ENCODE results near the gene FBXW8.

Gene FBXW8

DNA sequence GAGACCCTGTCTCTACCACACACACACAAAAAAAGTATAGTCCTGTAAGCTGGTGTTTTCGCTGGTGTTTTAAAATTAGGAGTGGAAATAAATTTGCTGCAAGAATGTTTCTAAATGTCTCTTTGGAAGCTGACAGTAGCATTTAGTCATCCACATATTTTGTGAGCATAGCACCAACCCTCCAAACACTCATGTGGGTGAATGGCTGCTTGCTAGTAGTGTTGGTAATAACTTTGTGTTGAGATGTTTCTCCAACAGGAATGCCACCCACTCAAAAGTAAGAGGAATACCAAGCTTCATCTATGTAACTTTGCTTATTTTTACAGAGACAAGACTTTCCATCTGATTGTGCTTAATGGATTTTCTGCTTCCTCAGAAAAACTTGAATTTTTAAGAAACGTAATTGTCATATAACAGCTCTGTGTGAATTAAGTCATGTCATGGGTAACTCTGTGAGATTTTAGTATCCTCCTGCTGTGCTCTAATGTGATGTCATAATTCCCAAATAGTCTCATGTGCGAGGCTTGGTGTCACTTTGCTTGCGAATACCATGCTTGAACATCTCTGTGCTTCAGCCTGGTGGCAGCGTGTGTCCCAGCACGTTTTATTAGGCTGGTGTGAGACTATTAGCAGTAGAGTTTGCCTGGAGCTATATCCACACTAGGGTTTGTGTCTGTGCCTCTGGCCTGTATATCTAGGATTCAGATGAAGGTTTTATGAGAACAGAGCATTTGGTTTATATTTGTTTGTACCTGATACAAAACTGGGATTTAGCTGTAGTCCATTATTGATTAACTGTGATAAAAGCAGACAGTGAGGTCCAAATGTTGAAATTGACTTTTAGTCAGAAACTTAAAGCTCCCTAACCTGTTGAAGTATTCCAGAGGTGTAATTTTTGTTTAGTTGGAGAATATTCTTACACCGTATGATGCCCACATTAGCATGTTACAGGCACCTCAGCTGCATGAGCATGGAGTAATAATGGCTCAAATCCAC, 80.5 kb downstream of the FBXW8 start:
- no peak for DNase-seq (ENCODE audit: low spot score)

DNA sequence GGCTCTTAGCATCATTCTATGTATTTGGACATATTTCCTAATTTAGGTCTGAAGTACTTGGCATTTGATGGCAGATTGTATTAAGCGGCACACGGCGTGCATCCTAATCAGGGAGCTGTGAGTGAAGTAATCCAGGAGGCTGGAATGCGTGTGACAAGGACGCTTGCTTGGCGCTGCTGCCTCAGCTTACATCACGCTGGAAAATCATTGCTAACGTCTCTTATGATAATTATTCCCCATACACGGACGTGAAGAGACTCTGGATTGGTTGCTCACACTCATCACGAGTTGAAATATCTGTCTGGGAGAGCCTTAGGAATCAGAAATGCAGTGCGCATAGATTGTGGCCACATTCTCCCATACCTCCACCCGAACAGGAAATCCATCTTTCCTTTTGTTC, 85.3 kb downstream of the FBXW8 start:
- no peak for DNase-seq (ENCODE audit: low spot score)

DNA sequence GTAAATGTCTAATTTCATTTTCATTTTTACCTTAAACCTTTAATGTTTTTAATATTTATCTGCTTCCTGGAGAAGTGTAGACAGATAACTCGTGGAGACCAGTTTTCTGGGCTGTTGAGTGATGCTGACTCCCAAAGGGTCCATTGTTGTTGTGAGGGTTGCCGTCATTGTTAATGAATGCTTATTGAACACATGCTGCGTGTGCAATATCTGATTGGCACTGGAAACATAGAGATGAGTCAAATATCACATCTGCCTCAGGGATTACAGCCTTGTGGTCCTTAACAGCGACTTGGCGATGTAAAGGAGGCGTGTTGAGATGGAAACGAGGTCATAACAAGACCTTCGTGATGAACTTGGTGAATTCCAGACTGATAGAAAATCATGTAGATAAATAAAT, 85.9 kb downstream of the FBXW8 start:
- no peak for DNase-seq (ENCODE audit: low spot score)

DNA sequence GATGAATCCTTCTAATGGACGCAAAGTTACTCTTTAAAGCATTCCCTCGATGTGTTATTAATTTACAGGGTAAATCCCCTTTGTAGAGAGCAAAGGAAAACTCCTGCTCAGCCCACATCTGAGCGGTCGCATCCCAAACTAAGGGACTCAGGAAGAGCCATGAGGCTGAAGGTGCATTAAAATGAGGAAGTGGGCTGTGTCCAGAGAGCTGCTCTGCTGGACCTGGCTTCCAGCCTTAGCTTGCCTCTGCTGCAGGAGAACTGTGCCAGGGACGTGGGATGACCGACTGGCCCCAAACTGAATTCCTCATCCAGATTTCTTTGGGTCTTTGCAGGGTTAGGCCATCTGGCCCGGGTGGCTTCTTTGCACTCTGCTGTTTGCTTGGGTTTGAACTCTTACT, 88.3 kb downstream of the FBXW8 start:
- no peak for DNase-seq (ENCODE audit: low spot score)

DNA sequence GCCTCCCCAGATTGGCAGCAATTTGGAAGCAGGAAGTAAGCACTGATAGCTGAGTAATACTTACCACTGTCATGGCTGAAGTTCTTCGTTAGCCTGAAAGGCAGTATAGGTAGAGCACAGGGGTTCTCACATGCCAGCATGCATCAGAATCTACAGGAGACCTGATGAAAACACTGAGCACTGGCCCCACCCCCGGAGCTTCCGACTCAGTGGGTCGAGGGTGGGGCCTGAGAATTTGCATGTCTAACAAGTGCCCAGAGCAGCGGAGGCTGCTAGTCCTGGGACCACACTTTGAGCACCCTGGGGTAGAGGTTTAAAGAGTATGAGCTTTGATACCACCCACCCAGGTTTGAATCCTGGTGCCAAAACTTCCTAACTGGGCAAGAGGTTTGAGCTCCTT, 89.6 kb downstream of the FBXW8 start:
- DNase-seq (ENCODE audit: low spot score): no peak

DNA sequence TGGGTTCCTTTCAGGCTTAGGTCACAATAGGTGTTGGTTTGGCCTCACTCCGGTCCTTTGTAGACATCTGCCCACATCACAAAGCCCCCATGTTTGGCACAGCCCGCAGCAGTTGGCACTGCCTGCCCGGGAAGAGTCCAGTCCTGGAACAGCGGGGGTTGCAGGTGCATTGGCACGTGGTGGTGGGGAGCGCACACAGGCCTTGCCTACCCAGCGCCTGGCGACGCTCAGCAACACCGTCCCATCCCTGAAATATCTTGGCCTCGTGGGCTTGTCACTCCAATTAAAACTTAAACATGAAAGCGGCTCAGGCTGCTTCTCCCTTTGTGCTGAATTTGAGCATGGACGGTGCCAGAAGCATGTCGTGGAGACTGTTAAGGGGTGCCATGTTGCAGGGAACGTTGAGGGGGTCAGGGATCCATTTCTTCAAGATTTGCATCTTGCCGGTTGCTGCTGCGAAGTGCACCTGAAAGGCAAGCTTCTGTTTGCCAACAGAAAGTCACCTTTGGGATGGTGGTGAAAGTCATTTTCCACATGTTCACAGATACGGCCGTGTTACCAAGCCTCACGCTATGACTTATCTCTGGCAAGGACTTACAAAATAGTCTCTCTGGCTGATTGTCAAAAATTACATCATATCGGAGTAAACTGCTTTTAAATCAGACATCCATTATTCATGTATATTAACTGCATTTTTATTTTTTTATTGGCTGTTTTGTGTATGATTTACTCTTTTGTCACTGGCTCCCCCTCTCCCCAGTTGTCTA, 91.5 kb downstream of the FBXW8 start:
- no peak for DNase-seq (ENCODE audit: low spot score)

DNA sequence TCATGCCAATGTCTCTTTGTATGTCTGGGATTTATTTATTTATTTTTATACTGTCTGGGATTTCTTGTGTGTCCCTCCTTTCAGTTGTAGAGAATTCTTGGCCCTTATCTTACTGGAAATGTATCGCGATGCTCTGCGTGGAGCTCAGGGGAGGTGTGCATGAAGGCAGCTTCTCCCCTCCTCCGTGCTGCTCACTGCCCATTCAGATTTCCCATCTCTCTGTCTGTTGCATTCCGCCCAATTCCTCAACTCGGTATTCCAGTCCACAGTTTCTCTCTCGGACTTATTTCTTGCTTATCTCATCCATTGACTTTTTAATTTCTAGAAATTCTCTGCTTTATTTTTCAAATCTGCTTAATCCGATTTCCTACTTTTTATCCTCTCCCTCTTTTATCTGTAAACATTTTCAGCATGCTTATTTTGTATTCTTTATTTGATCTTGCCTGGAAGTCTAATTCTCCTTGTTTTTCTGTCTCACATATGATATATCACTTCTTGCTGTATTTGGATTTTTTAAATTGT, 93.2 kb downstream of the FBXW8 start:
- no peak for DNase-seq (ENCODE audit: low spot score)

DNA sequence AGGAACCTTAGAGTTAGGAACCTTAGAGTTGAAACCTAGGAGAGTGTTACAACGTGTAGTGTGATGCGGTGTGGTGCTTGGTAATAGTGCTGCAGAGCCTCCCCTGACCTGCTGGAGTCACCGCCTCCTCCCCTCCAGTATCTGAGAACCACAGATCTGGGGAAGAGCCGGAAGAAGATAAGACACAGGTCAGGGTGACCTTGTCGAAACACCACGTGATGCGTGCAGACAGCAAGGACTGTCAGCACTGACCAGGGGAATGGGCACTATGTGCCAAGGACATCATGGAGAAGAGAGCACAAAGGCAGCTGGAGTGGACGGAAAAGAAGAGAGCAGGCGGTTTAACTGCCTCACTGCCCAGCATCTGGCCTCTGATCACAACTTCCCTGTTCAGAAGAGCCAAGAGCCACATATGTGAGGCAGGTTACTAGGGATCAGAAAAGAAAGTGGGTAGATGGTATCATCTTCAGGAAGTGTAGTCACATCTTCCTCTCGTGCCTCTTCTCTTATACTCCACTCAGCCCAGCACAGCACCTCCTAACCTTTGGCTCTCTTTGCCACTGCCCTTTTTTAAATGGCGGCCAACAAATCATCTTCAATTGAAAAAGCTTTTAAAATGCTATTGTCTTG, 94.8 kb downstream of the FBXW8 start:
- no peak for DNase-seq (ENCODE audit: low spot score)

DNA sequence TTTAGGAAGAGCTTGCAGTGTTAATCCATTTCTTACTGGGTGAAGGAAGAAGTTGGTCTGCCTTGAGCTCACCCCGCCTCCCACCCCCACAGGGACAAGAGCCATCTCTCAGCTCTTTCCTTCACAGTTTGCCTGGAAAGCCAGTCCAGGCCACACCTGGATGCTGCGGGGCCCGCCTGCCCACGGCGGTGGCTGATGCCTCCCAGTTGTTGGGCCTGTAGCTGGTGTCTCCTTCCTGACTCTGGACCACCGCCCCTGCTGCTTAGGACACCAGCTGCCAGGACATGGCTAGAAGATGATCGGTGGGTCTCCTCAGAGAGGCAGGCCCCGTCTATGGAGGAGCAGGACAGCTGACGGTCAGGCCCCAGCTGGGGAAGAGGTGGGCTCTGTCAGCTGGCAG, 95.6 kb downstream of the FBXW8 start:
- no peak for DNase-seq (ENCODE audit: low spot score)

DNA sequence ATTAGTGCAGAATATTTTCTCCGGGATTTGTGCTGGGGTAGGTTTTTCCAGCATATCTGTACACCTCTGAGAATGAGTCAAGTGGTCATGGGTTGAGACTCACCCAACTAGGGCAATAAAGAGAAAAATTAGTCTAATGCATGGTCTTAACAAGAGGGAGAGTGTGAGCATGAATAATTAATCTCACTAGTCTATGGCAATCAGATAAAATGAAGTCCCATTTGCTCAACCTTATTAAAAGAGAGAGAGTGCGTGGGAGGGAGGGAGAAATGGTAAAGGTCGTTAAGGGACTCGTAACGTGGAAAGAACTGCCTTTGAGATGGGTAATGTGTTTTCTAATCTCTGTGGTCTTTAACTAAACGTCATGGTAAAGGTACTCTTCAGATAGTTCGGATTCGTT, 96.8 kb downstream of the FBXW8 start:
- DNase-seq (ENCODE audit: low spot score): no peak

DNA sequence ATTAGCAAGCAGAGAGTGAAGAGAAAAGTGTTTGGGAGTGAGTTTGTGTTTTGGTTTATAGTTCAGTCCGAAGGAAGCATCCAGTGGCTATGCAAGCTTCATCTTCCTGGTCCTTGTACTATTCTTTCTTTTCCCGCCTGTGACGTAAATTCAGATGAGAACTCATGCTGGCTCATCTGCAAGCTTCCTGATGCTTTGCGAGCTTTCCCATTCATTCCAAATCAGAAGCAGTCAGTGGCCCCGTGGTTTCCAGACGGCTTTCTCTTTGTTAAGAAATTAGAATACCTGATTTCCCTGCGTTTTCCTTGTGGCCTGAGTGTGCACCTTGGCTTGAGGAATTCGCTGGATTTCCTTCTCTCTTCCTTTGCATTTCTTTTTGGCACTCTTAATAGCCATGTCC, 99.0 kb downstream of the FBXW8 start:
- DNase-seq (ENCODE audit: low spot score): no peak

DNA sequence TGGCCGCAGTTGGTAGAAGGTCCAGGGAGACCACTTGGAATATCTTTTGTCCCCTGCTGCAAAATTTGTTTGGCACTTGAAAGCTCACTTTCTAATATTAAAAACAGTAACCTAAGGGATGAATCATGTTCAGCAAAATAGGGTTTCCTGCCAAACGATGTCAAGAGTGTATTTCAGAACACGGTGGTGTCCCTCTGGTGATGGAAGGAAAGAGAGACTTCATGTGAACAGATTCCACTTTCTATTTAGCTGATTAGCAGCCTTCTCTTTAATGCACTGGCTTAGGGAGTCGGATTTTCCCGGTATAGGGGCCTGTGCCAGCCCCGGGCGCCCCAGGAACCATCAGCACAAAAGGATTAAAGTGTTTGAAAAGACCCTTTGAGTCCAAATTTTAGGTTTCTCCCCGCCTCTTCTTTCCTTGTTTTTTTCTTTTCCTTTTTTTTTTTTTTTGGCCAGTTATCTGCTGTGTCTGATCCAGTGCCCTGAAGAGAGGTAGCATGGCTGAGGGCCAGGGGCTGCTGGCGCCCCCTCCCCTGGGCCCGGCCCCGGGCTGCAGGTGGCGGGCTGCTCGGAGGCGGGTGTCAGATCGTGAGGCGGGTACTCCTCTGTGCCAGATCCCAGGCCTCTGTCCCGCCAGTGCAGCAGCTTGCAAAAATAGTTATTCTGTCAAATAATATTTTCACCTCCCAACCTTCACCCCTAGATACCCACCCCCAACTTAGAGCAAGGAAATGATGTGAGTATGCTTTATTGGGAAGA, 100.1 kb downstream of the FBXW8 start:
- no peak for DNase-seq (ENCODE audit: low spot score)

DNA sequence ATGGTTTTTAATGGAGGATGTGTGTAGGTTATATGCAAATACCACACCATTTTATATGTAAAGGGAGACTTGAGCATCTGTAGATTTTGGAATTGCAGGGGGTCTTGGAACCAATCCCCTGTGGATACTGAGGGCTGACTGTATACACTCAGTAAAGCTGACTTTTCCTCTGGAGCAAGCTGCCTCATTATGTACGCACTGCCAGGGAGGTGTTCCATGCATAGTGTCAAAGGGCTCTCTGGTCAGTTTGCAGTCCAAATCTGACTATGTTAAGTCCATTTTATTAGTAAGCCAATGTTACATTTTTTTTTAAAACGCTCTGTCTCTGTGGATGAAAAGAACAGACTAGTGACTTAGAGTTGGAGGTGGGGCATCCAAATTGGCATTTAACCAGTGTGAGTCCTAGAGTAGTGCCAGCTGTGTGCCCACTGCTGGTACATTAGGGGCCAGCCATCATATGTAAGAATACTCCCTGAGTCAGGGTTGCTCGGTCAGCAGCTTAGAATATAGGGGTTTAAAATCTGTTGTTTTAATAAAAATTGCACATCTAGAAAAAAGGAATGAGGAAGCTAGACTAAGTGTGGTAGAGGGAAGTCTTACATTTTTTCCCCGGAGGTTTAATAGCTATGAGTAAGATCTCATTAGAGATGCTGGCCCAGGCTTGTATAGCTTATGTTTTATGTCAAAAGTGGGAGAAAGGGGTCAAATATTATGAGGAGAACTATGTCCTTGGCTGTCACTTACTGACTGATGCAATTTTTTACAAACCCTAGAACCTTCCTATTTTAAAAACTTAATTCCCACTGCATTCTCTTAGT, 101.4 kb downstream of the FBXW8 start:
- DNase-seq (ENCODE audit: low spot score): no peak

DNA sequence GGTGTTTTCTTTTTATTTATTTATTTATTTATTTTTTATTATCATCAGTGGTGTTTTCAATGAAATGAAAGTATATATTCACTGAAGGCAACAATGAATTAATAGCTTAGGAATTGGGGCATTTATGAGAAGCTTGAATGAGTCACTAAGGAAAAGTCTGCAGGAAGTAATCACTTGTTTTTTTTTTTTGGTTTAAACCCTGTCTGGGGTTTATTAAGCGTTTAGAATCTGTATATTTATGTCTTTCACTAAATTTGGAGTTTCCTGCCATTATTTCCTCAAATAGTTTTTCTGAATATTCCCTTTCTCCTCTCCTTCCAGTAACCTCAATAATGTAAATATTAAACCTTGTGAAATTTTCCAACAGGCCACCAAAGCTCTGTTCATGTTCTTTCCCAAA, 103.0 kb downstream of the FBXW8 start:
- DNase-seq (ENCODE audit: low spot score): no peak

DNA sequence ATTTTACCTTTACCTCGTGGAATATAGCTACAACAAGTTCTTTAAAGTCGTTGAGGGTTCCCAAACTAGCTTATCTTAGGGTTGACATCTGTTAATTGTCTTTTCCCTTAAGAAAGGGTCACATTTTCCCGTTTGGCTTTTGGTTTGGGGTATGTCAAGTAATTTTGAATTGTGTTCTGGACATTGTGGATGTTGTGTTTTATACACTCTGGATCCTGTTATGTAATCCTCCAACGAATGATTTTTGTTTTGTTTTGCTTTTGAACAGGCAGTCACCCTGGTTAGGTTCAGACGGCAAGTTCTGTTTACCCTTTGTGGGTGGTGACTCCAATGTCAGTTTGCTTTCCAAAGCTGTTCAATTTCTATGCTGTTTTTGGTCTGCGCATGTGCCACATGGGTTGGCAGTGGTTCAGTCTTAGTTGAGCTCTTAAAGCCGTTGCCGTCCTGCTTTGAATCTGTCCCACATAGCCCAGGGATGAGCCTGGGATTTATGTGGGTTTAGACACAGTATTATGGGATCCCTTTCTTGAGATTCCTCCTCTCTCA, 103.7 kb downstream of the FBXW8 start:
- DNase-seq (ENCODE audit: low spot score): no peak

DNA sequence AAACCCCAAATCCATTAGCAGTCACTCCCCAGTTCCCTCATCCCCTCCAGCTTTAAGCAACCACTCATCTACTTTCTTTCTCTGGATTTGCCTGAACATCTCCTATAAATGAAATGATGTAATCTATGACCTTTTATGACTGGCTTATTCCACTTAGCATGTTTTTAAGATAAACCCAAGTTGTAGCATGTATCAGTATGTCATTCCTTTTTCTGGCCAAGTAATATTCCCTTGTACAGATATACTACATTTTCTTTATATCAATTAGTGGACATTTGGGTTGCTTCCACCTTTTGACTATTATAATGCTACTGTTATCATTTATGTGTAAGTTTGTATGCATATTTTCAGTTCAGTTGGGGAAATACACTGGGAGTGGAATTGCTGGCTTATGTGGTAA, 105.1 kb downstream of the FBXW8 start:
- DNase-seq (ENCODE audit: low spot score): no peak

DNA sequence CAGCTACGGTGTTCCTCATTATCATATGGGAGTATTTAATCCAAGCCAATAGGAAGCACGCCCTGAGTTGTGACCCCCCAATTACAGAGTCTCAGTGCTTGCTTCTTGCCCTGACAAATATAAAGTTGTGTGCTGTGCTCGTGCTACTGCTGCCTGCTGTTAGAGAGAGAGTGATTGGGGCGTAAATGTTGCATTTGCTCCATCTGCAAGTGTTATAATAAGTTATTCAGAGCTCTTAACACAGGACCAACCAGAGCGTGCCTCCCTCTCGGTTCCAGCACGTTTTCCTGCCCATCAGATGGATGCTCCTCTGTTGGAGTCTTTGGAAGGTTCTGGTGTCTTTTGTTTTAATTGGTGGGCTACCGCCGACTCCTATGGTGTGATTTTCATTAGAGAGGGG, 107.1 kb downstream of the FBXW8 start:
- no peak for DNase-seq (ENCODE audit: low spot score)

DNA sequence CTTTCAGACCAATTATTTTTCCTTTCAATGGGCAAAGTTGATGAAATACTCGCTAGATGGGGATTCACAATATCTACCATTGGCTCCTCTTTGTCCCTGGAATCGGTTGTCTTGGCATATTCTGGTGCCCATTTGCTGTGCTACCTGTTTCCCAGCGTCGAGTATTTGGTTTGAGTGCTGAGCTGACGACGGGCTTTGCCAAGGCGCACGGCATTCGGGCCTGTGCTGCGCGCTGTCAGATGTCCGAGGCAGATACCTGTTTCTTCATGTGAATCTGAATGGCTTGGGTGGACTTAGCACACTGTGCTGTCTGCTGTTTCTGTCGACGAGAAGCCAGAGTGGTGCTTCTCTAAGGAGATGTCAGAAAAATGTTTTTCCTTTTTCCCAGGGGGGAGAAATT, 107.5 kb downstream of the FBXW8 start:
- no peak for DNase-seq (ENCODE audit: low spot score)

DNA sequence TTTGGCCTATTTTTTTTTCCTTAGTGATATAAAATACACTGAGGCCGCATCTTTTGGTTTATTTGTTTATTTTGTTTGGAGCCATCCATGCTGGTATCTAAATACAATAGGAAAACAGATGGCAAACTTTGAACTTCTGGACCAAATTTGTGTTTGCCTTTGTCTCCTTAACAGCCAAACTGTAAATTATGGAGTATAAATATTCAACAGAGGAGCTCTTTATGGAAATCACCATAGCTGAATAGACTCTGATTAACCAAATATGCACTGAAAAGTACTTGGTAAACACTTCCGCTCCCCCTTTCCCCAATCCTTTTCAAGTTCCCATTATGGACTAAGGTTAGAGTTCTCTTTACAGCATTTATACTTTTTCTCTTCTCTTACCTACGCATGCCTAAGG, 107.9 kb downstream of the FBXW8 start:
- DNase-seq (ENCODE audit: low spot score): no peak

DNA sequence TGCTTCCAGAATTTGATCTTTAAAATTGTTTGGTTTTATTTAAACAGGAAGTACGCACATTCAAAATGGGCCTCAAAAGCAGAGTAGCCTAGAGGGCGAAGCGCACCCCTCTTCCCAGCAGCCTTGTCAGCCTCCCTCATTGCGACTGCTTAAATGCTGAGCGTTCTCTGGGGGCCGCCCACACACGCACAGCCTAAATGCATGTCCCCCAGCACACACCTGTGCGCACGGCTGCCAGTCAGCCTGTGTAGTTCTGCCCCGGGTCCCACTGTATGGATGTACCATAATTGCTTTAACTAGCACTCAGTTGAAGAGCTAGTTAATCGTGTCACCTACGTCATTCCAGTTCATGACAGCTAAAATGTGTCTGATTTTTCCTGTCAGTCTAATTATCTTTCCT, 109.1 kb downstream of the FBXW8 start:
- DNase-seq (ENCODE audit: low spot score): no peak

Data from activated CD4-positive, alpha-beta T cell treated with anti-CD3 and anti-CD28 coated beads, Interleukin-2, Interleukin-4, amounts not matched to agents 100 ng/mL and 50 ng/mL, durations not matched to agents 16 hours and 8 hours (primary cell).